Measurements from ENCODE around the gene OSBPL1A. TPM values are rescaled to one million over a fixed set of nuclear protein-coding genes. Genes with fewer than 3 reads are reported as not detected.

Gene OSBPL1A
- total and polyA plus RNA-seq, 4 donors, result 12.6 to 38.8 (median 26.0) TPM

- DNase-seq (no peak), ATAC-seq (ENCODE audit: insufficient read depth, low FRiP score) (no peak)
- H3K36me3 ChIP-seq (ENCODE audit: control insufficient read depth in 4 of 4, insufficient read depth in 4 of 4, low read length in 4 of 4), result peaks cover 0 to 11% (median 1%) of the 10 kb centered on the region in 4 donors
- H3K27ac ChIP-seq (ENCODE audit: low read depth in 1 of 2, low read length in 1 of 2), result no peak overlapping the region
- H3K4me1 ChIP-seq (ENCODE audit: control insufficient read depth in 5 of 5, insufficient read depth in 5 of 5, low read length in 5 of 5), result no peaks in the 10 kb centered on the region
- no peak overlapping the region for H3K4me3 ChIP-seq
- no peak for TF ChIP-seq CTCF (IDR thresholded peaks at IDR 0.05; ENCODE audit: control extremely low read depth, extremely low read depth)
- H3K9me3 ChIP-seq (ENCODE audit: control insufficient read depth in 4 of 4, insufficient read depth in 3 of 4, low read length in 3 of 4), result no peaks in the 10 kb centered on the region
- H3K9ac ChIP-seq (ENCODE audit: insufficient read depth in 1 of 2, low read length in 2 of 2), result no peak overlapping the region
- H3K27me3 ChIP-seq (ENCODE audit: control insufficient read depth in 3 of 3, insufficient read depth in 3 of 3, low read length in 2 of 3), result no peaks in the 10 kb centered on the region
- WGBS, 2 donors, result 96 to 97% methylated on average over 2 of the region's 2 CpGs
Observed at GRCh38 chr18:24306201-24306600, 91.4 kb downstream of the OSBPL1A start.

- no peak for TF ChIP-seq CTCF (IDR thresholded peaks at IDR 0.05; ENCODE audit: control extremely low read depth, extremely low read depth)
- H3K36me3 ChIP-seq (ENCODE audit: control insufficient read depth in 4 of 4, insufficient read depth in 4 of 4, low read length in 4 of 4), result peaks cover 0 to 12% (median 2%) of the 10 kb centered on the region in 4 donors
- ATAC-seq (ENCODE audit: insufficient read depth, low FRiP score) (no peak), DNase-seq (no peak)
- H3K9me3 ChIP-seq (ENCODE audit: control insufficient read depth in 4 of 4, insufficient read depth in 3 of 4, low read length in 3 of 4), result no peaks in the 10 kb centered on the region
- H3K27ac ChIP-seq (ENCODE audit: low read depth in 1 of 2, low read length in 1 of 2), result no peak overlapping the region
- H3K4me1 ChIP-seq (ENCODE audit: control insufficient read depth in 5 of 5, insufficient read depth in 5 of 5, low read length in 5 of 5), result no peaks in the 10 kb centered on the region
- no peaks in the 10 kb centered on the region for H3K27me3 ChIP-seq (ENCODE audit: control insufficient read depth in 3 of 3, insufficient read depth in 3 of 3, low read length in 2 of 3)
- WGBS, 2 donors, result 95 to 97% methylated on average over 3 of the region's 3 CpGs
- no peak overlapping the region for H3K9ac ChIP-seq (ENCODE audit: insufficient read depth in 1 of 2, low read length in 2 of 2)
- H3K4me3 ChIP-seq, result no peak overlapping the region
Observed at GRCh38 chr18:24300703-24301102, 96.9 kb downstream of the OSBPL1A start.

- no peaks in the 10 kb centered on the region for H3K27me3 ChIP-seq (ENCODE audit: control insufficient read depth in 3 of 3, insufficient read depth in 3 of 3, low read length in 2 of 3)
- ATAC-seq (ENCODE audit: insufficient read depth, low FRiP score) (no peak), DNase-seq (no peak)
- no peak overlapping the region for H3K9ac ChIP-seq (ENCODE audit: insufficient read depth in 1 of 2, low read length in 2 of 2)
- 54 to 73% methylated on average over 3 of the region's 3 CpGs for WGBS, 2 donors
- no peak overlapping the region for H3K4me3 ChIP-seq
- no peak for TF ChIP-seq CTCF (IDR thresholded peaks at IDR 0.05; ENCODE audit: control extremely low read depth, extremely low read depth)
- peaks cover 0 to 7% (median 2%) of the 10 kb centered on the region in 4 donors for H3K36me3 ChIP-seq (ENCODE audit: control insufficient read depth in 4 of 4, insufficient read depth in 4 of 4, low read length in 4 of 4)
- H3K27ac ChIP-seq (ENCODE audit: low read depth in 1 of 2, low read length in 1 of 2), result no peak overlapping the region
- no peaks in the 10 kb centered on the region for H3K4me1 ChIP-seq (ENCODE audit: control insufficient read depth in 5 of 5, insufficient read depth in 5 of 5, low read length in 5 of 5)
- H3K9me3 ChIP-seq (ENCODE audit: control insufficient read depth in 4 of 4, insufficient read depth in 3 of 4, low read length in 3 of 4), result no peaks in the 10 kb centered on the region
Observed at GRCh38 chr18:24296276-24296675, 101.3 kb downstream of the OSBPL1A start.

GRCh38 chr18:24293254-24293653 lies 104.4 kb downstream of the OSBPL1A start:
- no peak overlapping the region for H3K9ac ChIP-seq (ENCODE audit: insufficient read depth in 1 of 2, low read length in 2 of 2)
- no peaks in the 10 kb centered on the region for H3K9me3 ChIP-seq (ENCODE audit: control insufficient read depth in 4 of 4, insufficient read depth in 3 of 4, low read length in 3 of 4)
- WGBS, 2 donors, result 93 to 95% methylated on average over 12 of the region's 12 CpGs
- no peaks in the 10 kb centered on the region for H3K36me3 ChIP-seq (ENCODE audit: control insufficient read depth in 4 of 4, insufficient read depth in 4 of 4, low read length in 4 of 4)
- no peak for ATAC-seq (ENCODE audit: insufficient read depth, low FRiP score)
- H3K27me3 ChIP-seq (ENCODE audit: control insufficient read depth in 3 of 3, insufficient read depth in 3 of 3, low read length in 2 of 3), result no peaks in the 10 kb centered on the region
- no peak overlapping the region for H3K27ac ChIP-seq (ENCODE audit: low read depth in 1 of 2, low read length in 1 of 2)
- H3K4me1 ChIP-seq (ENCODE audit: control insufficient read depth in 5 of 5, insufficient read depth in 5 of 5, low read length in 5 of 5), result no peaks in the 10 kb centered on the region
- TF ChIP-seq CTCF (IDR thresholded peaks at IDR 0.05; ENCODE audit: control extremely low read depth, extremely low read depth), result no peak
- H3K4me3 ChIP-seq, result no peak overlapping the region
- no peak for DNase-seq

All from lung (tissue), 12 donors.